Stimulated activated CD8-positive, alpha-beta memory T cell treated with anti-CD3 and anti-CD28 coated beads, Interleukin-4, amount 100 ng/mL, for 1 hour (primary cell): ENCODE data around the gene TRPM1.

Experiments
- DNase-seq, 2 donors: peaks; one replicate each; pipeline ENCODE4 v3.0.0-alpha.2; 2020; ENCODE audit warnings: low read depth in 2 of 2, low spot score in 1 of 2

The TRPM1 gene

DNA sequence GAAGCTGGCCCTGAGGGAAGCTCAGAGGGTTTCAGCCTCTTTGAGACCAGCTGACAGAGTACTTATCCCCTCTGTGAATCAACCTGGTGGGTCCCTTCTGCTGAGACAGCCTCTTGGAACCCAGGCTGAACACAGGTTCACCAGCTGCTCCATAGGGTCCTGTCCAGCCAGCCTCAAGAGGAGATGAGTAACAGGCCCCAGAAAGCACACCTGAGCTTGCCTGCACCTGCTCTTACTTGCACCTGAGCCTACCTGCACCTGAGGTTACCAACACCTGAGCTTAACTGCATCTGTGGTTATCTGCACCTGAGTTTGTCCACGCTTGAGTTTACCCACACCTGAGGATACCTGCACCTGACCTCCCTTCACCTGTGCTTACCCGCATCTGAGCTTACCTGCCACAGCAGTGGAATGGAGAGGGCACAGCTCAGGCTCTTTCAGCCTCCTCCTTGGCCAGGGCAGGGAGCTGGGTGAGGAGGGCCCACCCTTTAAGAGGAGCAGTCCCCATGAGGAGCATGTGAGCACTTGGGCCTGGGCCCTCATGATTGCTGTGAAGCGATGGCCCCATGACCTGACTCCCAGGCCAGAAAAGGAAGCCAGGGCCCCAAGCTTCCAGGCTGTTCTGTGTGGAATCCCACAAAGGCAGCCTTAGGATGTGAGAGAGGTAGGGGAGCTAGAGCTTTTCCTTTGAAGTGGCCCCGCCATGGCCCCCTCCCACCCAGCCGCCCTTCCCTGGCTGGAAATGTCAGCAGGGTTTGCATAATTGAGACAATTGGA, at the start of gene TRPM1:
TRPM1 (minus strand) TSS at position 464 of the 777 bp plus-strand sequence. CDS start 20,370 bp downstream, outside the sequence.
- no peak for DNase-seq

DNA sequence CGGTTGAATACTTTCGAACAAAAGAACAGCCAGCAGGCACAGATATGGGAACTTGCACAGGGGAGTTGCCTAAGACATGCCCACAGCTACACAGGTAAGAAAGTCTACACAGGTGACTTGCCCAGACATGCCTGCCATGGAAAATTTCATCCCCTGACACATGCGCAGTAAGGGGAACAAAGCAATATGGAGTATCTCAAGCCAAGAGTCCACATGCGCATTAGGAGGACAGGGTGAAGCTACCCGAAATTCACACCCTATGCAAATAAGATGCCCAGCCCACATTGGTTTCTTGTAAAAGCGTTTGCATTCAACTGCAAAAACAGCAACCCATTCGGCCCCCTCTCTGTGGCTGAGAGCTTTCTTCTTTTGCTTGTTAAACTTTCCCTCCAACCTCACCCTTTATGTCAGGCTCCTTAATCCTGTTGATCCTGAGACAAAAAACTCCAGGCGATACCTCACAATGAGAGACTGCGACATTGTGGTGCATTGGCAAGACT, 49.3 kb upstream of the TRPM1 start:
- DNase-seq: no peak

DNA sequence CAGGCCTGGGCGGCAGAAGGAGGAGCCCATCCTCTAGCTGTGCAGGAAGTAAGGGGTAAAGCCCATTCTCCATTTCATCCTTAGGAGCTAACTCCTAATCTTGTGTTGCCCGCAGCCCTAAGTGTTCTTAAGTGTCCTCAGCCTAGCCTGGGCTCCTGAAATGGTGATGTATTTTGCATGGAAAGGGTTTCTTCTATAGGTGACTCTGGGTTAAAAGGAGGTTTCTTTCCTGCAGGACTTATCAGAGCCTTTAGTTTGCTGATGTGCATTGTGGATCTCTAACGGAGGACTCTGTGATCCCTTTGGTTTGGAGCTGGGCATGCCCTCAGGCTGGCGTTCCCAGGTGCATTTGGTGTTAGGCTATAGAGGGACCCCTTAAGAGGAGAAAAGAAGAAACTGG, 48.5 kb upstream of the TRPM1 start:
- no peak for DNase-seq

DNA sequence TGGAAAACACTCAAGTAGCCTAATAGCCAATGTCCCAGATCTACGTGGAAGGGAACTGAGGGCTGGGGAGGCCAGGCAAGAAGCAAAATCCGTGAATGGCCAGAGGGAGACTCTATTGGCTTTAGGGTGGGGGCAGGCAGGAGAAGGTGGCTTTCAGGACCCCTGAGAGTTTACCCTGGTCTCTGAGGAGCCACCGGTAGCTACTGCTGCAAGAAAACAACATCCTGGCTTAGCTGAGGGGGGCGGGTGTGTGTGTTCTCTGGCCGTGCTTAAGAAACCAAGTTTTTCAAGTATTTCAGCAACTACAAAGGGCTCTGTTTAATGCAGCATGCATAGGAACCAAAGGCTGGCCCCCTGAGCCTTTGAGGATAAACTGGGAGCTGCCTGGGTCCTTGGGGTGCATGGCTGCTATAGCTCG, 47.6 kb upstream of the TRPM1 start:
- DNase-seq: no peak

DNA sequence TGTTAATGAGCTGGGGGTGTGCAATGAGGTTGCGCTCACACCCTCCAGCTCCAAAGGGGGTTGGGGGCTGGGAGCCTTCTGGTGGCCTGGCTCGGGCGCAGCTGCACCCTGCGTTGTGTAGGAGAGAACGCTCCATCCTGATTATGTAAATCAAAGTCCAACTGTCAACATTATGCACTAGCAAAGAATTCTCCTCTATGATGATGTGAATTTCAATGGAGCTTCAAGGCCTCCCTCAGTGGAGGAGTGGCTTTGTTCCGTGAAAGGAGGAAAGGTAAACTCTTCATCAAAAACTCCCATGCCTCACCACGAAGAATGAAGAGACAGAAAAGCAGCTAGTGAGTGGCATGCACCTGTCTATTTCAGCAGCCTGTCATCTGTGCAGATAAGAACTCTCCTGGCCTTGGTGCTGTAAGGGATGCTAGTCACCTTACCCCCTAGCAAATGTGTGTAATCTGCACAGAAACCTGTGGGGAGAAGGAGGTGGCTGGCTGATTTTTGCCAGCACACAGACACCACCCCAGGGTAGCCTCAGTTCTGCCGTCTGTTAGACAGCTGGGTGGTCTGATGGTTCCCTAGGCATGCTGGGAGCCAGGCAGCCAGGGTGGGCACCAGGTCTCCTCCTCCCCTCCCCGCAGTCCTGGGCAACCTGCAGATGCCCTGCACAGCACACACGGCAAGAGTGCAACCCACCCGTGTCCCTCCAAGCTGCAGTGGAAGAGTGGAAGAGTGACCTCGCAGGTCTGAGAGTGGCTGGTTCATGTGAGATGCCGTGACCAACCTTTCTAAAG, 47.0 kb upstream of the TRPM1 start:
- DNase-seq: no peak

DNA sequence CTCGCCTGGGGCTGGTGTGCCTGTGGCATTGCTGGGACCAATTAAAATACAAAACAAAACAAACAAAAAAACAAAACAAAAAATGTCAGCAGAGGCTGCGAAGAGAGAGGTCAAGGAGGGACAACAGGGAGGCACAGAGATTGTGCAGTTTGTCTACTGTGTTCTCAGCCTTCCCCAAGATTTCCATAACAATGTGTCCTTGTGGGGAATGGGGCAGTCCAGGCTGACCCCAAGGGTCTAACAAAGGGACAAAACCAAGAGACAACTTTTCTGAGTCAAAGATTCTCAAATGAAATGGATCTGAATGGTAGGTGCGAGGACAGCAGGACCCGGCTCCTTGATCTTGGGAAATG, 46.4 kb upstream of the TRPM1 start:
- no peak for DNase-seq

DNA sequence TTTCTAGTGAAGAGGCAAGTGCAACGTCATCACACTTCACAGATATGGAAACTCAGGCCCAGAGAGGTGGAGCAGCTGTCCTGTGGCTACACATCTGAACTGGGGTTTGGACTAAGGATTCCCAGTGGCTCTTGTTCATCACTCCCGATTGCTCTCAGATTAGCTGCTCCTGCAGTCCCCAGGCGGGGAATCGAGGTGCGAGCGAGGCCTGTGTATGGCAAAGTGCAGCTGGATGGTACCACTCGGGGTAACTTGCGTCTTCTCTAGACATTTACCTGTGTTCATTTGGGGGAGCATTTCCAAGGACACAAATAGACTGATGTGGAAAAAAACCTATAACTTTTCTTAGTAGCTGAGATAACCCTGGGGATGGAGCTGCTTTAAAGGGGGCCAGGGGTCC, 45.9 kb upstream of the TRPM1 start:
- no peak for DNase-seq

DNA sequence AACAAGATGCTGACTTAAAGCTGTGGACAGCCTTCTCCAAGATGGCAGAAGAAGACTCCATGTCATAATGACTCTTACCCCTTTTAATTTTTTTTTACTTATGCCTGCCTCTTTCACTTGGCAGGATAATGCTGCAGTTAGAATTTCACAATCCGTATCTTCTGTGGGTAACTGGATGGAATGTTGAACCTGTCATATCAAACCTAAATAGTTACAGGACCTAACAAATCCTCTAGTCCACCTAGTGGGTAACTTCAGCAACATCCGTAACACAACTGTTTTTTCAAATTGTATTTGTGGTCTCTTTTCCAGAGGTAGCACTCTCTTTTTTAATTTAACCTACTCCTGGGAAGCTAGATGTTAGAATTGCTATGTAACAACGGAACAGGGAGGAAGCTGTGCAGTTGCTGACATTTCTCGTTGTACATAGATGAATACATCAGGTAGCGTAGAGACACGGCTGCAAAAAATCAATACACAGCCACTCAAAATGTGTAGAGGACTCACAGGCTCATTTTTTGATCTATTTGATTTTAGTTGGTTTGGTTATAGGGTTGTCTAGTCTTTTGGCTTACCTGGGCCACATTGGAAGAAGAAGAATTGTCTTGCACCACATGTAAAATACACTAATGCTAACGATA, 43.9 kb upstream of the TRPM1 start:
- DNase-seq: no peak

DNA sequence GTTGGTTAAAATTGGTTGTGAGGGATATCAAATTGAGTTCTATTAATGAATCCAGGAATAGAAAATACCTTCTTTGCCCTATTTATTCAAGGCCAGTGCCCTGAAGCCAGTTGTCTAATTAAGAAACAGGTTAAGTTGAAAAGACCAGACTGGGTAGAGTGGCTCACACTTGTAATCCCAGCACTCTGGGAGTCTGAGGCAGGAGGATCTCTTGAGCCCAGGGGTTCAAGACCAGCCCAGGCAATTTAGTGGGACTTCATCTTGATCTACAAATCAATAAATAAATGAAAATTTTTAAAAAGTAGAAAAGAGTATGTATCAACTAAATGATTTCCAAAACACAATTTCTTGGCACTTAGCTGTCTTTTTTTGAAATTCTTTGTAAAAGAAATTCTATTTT, 40.3 kb upstream of the TRPM1 start:
- DNase-seq: no peak

DNA sequence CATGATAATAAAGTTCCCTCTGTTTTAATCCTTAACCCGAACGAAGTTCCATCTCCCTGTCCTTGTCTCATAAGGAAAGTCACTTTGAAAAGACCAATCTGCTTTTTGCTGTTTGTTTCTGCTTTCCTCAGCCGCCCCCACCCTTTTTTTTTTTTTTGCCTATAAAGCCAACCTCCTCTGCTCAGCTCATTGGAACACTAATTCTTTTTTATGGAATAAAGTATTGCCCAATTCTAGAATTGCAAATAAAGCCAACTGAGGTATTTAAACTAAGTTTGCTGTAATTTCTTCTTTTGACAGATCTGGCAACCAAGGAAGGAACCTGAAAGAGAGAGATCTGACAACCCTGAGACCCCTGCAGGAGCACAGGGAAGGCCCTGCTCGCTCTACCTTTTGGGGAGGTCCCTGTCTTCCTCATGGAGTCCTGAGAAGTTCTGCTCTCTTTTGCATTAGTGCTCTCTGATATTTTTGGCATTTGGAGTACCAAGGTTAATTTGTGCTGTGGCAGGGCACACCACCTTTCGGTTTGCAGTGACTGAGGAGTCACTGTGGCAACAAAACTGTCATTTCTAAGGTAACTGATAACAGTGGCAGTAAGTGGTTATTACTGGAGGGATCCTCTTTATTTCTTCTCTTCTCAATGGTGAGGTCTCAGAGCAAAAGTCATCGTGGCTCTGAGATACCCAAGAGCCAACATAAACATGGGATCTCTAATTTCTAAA, 35.2 kb upstream of the TRPM1 start:
- no peak for DNase-seq

DNA sequence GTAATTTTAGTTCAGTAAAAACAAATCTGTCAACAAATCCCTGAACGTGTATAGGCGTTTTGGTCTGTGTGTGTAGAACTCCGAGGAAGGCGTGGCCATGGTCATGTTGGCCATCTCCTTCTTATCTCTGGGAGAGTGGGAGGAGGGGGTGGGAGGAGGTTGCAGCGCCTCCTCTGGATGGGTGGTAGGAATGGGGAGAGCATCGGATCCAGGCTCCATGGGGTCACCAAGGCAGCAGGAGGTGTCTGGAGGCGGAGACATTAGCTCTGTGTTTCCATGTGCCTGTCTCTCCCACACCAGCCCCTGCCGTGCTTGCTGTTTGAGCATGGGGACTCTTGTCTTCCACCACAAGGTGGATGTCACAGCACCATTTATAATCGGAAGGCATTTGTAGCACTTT, 34.5 kb upstream of the TRPM1 start:
- no peak for DNase-seq

DNA sequence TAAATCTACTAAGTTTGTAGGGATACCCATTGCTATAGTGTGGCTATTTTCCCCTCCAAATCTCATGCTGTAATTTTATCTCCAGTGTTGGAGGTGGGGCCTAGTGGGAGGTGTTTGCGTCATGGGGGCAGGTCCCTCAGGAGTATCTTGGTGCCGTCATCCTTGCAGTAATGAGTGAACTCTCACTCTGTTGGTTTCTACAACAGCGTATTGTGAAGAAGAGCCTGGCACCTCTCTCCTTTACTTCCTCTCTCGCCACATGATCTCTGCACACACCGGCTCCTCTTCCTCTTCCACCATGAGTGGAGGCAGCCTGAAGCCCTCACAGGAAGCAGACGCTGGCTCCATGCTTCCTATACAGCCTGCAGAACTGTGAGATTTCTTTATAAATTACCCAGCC, 34.0 kb upstream of the TRPM1 start:
- no peak for DNase-seq

DNA sequence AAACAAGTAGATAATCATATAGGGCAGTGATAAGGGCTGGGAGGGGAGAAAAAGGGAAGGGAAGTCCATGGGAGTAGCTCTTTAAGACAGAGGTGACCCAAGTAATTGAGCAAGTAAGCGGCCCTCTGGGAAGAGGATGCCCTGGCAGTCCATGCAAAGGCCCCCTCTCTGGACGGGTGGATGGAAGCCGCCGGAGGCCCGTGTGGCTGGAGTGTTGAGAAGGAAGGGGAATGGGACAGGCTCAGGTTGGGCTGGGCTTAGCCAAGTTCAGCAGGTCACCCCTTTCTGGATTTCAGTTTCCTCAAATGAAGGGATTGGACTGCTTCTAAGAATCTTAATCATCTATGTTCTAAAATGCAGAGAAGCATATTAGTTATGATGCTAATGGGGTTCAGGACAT, 32.4 kb upstream of the TRPM1 start:
- DNase-seq: no peak

DNA sequence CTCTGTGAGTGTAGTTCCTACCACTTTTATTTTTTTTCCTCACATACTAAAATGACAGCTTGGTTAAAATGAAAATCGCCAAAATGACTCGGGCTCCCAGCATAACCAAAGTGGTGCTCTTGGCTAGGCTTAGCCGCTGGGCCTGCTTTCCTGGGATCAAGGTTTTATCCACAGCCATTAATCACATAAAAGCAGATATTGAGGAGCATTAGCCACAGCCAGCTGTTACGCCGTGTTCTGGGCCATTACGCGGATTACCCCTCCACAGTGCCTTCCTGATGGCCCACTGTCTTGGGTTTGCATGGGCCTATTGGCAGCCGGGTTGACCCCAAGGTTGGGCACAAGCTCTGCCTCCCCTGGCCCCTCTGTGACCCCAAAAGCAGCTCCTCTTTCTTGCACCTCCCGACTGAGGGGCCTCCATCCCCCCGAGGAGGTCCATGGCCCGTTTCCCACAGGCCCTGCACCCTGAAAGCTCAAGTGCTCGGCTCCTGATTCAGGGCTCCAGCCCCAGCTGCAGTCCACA, 30.4 kb upstream of the TRPM1 start:
- no peak for DNase-seq

DNA sequence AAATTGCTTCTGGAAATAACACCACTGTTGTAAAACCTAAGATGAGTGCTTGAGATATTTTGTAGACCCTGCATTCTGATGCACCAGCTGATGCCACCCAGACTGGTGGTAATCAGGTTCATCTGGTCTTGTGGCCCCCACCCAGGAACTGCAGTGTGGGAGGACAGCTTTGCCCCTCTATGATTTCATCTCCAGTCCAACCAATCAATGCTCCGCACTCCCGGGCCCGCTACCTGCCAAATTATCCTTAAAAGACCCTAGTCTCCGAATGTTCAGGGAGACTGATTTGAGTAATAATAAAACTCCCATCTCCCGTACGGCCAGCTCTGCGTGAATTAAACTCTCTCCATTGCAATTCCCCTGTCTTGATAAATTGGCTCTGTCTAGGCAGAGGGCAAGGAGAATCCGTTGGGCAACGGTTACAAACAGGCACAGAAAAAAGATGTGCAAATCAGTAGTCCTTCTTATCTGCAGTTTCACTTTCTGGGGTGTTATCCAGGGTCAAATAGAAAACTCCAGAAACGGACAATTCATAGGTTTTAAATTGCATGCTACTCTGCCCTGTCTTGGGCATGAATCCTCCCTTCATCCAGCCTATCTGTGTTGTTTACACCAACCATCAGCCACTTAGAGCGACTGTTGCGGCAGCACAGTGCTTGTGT, 29.2 kb upstream of the TRPM1 start:
- DNase-seq: no peak

DNA sequence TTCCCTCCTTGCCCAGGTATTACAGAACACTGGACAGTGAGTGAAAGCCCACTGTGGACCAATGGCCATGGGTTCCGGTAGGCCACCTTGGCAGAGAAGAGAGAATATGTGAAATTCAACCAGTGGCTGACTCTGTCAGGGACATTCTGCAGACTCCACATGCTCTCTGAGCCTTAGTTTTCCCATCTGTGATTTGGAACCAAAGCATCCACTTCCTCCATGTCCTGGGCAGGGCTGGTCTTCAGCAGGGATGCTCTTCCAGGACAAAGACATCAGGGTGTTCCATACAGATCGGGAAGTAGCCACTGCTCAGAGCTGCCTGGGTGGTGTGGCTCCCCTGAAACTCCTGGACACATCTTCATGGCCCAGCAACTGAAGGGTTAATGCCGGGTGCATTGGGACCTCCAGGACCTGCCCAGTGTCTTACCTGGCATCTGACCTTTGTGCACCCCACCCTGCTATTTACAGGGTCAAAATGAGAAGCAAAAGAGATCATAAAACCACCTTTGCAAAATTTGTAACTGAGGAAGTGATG, 28.3 kb upstream of the TRPM1 start:
- DNase-seq: no peak

DNA sequence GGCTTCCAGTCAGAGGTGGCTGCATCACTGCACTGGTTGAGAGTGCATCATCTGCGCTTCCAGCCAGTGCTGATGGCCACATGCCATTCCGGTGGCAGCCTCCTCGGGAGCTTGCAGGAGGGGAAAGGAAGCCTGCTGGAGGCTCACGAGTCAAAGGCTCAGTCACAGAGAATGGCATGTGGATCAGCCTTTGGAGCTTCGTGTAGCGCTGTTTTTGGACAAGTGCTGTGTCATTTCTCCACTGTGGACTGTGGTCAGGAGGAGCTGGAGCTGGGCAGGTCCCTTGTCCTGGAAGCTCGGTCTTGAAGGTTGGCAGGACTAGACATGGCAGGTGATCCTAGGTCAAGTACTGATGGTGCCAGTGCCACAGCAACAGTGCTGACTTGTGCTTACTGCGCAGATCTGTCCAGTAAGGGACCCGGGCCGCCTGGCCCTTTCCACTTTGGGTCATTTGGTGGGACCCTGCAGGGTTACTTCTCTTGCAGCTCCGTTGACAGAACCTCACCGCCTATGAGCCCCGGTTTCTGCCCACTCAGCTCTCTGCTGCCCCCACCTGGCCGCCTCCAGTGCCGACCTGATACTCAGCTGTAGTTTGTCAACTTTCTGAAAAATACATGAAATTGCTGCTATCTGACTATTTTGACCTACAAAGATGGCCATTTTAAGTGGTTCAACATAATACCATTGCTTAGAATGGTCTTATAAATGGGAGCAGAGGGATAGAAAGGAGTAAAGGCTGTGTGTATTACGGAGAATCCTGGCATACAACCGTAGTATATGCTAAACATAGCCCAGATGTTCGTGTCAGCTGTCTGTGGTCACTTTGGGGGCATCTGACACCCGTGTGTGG, 27.6 kb upstream of the TRPM1 start:
- peak; percentile 62 to 67 for DNase-seq

DNA sequence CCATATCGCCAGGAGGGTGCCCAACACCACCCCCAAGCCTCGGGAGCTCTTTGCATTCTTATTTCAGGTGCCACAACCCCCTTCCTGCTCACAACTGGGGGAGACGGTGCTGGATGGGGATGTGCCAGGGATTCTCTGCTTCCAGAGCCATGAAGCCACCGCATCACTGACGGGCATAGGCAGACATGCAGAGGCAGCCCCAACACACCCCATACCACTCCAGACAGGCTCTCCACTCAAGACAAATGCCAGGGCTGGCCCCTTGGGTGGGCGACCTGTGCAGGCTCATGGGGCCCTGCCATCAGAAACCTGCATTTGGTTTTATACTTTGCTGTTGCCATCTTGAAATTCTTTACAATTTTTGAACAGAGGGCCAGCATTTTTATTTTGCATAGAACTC, 27.0 kb upstream of the TRPM1 start:
- DNase-seq: no peak

DNA sequence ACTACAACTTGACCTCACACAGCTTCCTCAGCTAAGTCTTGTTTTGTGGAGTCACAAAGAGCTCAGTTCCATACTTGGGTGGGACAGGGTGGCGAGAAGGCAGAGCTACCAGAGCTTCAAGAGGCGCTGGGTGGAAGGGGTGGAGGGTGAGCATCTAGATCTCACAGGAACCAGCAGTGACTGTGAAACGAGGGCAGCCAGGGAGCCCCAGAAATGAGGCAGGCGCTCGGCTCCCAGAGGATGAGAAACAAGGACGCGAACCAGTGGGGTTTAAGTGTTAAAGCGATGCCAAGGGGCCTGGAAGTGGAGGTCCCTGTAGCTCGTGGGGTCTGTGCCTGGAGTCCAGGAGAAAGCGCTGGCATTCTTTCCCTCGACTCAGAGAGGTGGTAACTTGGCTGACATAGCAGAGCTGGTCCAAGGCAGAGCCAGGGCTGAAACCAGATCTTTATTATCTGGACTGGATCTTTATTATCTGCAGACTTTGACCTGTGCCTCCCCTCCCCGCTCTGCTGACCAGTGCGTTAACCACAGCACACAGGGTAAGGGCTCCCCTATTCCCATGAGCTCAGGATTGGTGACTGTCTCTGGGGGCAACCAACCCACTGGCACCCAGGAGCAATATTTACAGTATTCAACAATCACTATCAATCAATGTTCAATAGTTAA, 26.2 kb upstream of the TRPM1 start:
- DNase-seq: no peak
